CD14-positive monocyte (primary cell): ENCODE measurements around the gene SLC35C1. TPM values are rescaled to one million over a fixed set of nuclear protein-coding genes. Genes with fewer than 3 reads are reported as not detected.

ENCODE experiments used
- DNase-seq, 3 donors: peaks; one replicate each; pipeline ENCODE4 v3.0.0-alpha.2; 2011 to 2022
- H2AFZ ChIP-seq: 2 replicates; pipeline ENCODE4 v1.6.0; 2012; ENCODE audit warnings: mild to moderate bottlenecking, low read depth, low read length, inconsistent platforms; ENCODE audit not compliant: insufficient read depth, poor library complexity, severe bottlenecking
- H3K27ac ChIP-seq, 2 donors: 1 replicate in 1 of 2; 2 replicates in 1 of 2; pipeline ENCODE4 v1.5.1; 2012 to 2013; ENCODE audit warnings: low read length in 2 of 2, control low read depth in 1 of 2, inconsistent platforms in 1 of 2, low read depth in 1 of 2, mild to moderate bottlenecking in 1 of 2
- H3K27me3 ChIP-seq, 2 donors: one replicate each; pipeline versions ENCODE4 v1.6.0 to v1.6.1; 2011 to 2013; ENCODE audit warnings: low read length in 2 of 2; ENCODE audit not compliant: control insufficient read depth in 2 of 2, insufficient read depth in 2 of 2
- H3K36me3 ChIP-seq, 2 donors: replicated peaks in 1 of 2; 1 replicate in 1 of 2; 2 replicates in 1 of 2; pipeline versions ENCODE4 v1.5.1 to v1.6.1; 2012 to 2013; ENCODE audit warnings: low read length in 2 of 2, control low read depth in 1 of 2, inconsistent platforms in 1 of 2, mild to moderate bottlenecking in 1 of 2; ENCODE audit not compliant: insufficient read depth in 2 of 2, control insufficient read depth in 1 of 2
- H3K4me1 ChIP-seq, 2 donors: 1 replicate in 1 of 2; 2 replicates in 1 of 2; pipeline versions ENCODE4 v1.5.1 to v1.6.1; 2012 to 2013; ENCODE audit warnings: low read length in 2 of 2, control low read depth in 1 of 2, inconsistent platforms in 1 of 2, mild to moderate bottlenecking in 1 of 2, moderate library complexity in 1 of 2; ENCODE audit not compliant: insufficient read depth in 2 of 2, control insufficient read depth in 1 of 2
- H3K4me2 ChIP-seq: replicated peaks from 2 replicates; pipeline ENCODE3; 2012; ENCODE audit warnings: low read length, moderate library complexity, mild to moderate bottlenecking; ENCODE audit not compliant: poor library complexity, severe bottlenecking; ENCODE audit errors: extremely low read depth
- H3K4me3 ChIP-seq, 3 experiments: fragments of 200-600 bp in 1 of 3; sonication (generic) in 1 of 3; replicated peaks in 1 of 3; 1 replicate in 2 of 3; 2 replicates in 1 of 3; pipeline ENCODE4 v1.5.1; 2011 to 2013; ENCODE audit warnings: low read length in 3 of 3, mild to moderate bottlenecking in 3 of 3, control low read depth in 2 of 3, low read depth in 2 of 3, inconsistent platforms in 1 of 3, moderate library complexity in 1 of 3
- H3K79me2 ChIP-seq: 2 replicates; pipeline ENCODE4 v1.6.0; 2012; ENCODE audit warnings: mild to moderate bottlenecking, control low read depth, inconsistent platforms, low read length, moderate library complexity; ENCODE audit not compliant: insufficient read depth
- H3K9ac ChIP-seq: 2 replicates; pipeline ENCODE4 v1.6.0; 2017; ENCODE audit warnings: low read length, mild to moderate bottlenecking; ENCODE audit not compliant: insufficient read depth, poor library complexity, severe bottlenecking
- H3K9me3 ChIP-seq, 2 donors: replicated peaks in 1 of 2; 1 replicate in 1 of 2; 2 replicates in 1 of 2; pipeline versions ENCODE4 v1.5.1 to v1.6.1; 2012 to 2013; ENCODE audit warnings: low read length in 2 of 2, control low read depth in 1 of 2; ENCODE audit not compliant: control insufficient read depth in 1 of 2, insufficient read depth in 1 of 2
- H4K20me1 ChIP-seq: 2 replicates; pipeline ENCODE4 v1.6.0; 2012; ENCODE audit warnings: mild to moderate bottlenecking, low read length, control low read depth, moderate library complexity; ENCODE audit not compliant: insufficient read depth
- H3K27ac Mint-ChIP-seq, 7 donors: one replicate each; pipeline ENCODE4 v1.8.0; 2020; ENCODE audit warnings: mild to moderate bottlenecking in 7 of 7, mixed read lengths in 7 of 7, moderate library complexity in 6 of 7, inconsistent platforms in 2 of 7
- H3K27me3 Mint-ChIP-seq, 3 donors: one replicate each; pipeline ENCODE4 v1.8.0; 2021 to 2022; ENCODE audit warnings: low read depth in 3 of 3, mild to moderate bottlenecking in 3 of 3, mixed read lengths in 3 of 3, moderate library complexity in 3 of 3, inconsistent platforms in 1 of 3
- H3K36me3 Mint-ChIP-seq, 2 donors: one replicate each; pipeline ENCODE4 v1.8.0; 2020; ENCODE audit warnings: mixed read lengths in 2 of 2, inconsistent platforms in 1 of 2, mild to moderate bottlenecking in 1 of 2
- H3K4me1 Mint-ChIP-seq: one replicate; pipeline ENCODE4 v1.8.0; 2020; ENCODE audit warnings: mild to moderate bottlenecking, mixed read lengths
- H3K4me3 Mint-ChIP-seq, 2 donors: one replicate each; pipeline ENCODE4 v1.8.0; 2020; ENCODE audit warnings: mild to moderate bottlenecking in 2 of 2, mixed read lengths in 2 of 2, moderate library complexity in 1 of 2
- H3K9me3 Mint-ChIP-seq, 7 donors: one replicate each; pipeline ENCODE4 v1.8.0; 2020 to 2022; ENCODE audit warnings: mixed read lengths in 7 of 7, mild to moderate bottlenecking in 6 of 7, moderate library complexity in 6 of 7, inconsistent platforms in 2 of 7
- CTCF ChIP-seq: fragments of 200-600 bp; IDR thresholded peaks from one replicate; pipeline ENCODE4 v1.8.0; 2022; ENCODE audit warnings: antibody characterized with exemption, mild to moderate bottlenecking
- WGBS: methylation state at CpG from one replicate; pipeline ENCODE4 v1.1.5; 2013; ENCODE audit warnings: missing lambda C conversion rate; ENCODE audit not compliant: insufficient coverage; 5-methylcytosine and 5-hydroxymethylcytosine counted together
- intact Hi-C, 2 donors: fragments of 100-400 bp; cut with micrococcal nuclease; formaldehyde crosslinking; loops; one replicate each; pipeline versions ENCODE4 v1.15.0 to v1.15.1; 2023
- polyA plus RNA-seq, 3 donors: library from polyadenylated mRNA; depleted of rRNA in 1 of 3; unstranded in 2 of 3; stranded (reverse) in 1 of 3; fragments of 300-500 nt in 2 of 3; fragments of >200 nt in 1 of 3; fragmentation: Illumina TruSeq in 2 of 3; gene quantifications; 1 replicate in 2 of 3; 2 replicates in 1 of 3; pipeline ENCODE4 v1.2.3, GENCODE V29; 2012 to 2021

SLC35C1 gene
- polyA plus RNA-seq, 3 donors, result 5.0 to 14.0 (median 12.8) TPM

DNA sequence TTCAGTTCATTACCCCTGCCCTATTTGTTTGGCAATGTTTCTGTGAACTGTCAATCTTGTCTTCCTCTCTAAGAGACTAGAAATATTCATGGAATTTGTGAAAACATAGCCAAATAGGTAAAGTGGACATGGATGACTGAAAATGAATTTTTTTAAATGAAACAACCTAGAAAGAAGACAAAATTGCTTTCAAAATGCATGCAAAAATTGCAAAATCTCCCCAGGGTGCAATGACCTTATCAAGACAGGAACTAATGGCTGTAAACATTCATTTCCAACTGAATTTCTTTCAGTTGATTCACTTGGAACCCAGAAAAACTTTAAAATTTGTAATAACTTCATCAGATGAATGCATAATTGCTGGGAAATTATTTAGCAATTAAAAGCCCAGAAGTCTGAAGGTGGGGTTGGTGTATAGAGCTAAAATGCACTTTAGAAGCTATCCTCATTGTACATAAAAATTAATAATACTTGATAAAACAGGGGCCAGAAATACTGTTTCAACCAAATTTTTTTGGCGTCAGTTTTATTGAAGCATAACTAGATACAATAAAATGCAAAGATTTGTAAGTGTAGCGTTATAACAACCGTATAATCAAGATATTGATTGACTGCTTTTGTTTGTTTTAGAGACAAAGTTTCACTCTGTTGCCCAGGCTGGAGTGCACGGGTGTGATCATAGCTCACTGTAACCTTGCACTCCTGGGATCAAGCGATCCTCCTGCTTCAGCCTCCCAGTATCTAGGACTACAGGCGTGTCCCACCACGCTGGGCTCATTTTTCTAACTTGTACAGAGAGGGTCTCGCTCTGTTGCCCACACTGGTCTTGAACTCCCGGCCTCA is 27.6 kb upstream of the SLC35C1 start:
- H3K27ac ChIP-seq, result no peak overlapping the region
- H3K79me2 ChIP-seq, result no peaks in the 10 kb centered on the region
- H3K27me3 ChIP-seq, result peaks cover 0 to 3% of the 10 kb centered on the region in 2 donors
- H4K20me1 ChIP-seq, result no peaks in the 10 kb centered on the region
- peaks cover 5 to 8% (median 6%) of the 10 kb centered on the region in 3 donors for H3K27me3 Mint-ChIP-seq
- no peaks in the 10 kb centered on the region for H3K9me3 Mint-ChIP-seq
- H3K9me3 ChIP-seq, result no peaks in the 10 kb centered on the region
- no peaks in the 10 kb centered on the region for H3K36me3 ChIP-seq
- no peak overlapping the region for H3K4me3 ChIP-seq
- no peak overlapping the region for H3K27ac Mint-ChIP-seq
- no peak for TF ChIP-seq CTCF
- H3K4me2 ChIP-seq, result no peak overlapping the region
- no peak for DNase-seq
- H2AFZ ChIP-seq, result no peak overlapping the region
- H3K36me3 Mint-ChIP-seq, result no peaks in the 10 kb centered on the region
- H3K4me1 ChIP-seq, result peaks cover under 1 to 2% of the 10 kb centered on the region in 2 donors
- H3K4me1 Mint-ChIP-seq, result no peaks in the 10 kb centered on the region
- WGBS, result 96% methylated on average over 4 of the region's 9 CpGs
- no peak overlapping the region for H3K4me3 Mint-ChIP-seq
- intact Hi-C loops, result no loop called here
- H3K9ac ChIP-seq, result no peak overlapping the region

DNA sequence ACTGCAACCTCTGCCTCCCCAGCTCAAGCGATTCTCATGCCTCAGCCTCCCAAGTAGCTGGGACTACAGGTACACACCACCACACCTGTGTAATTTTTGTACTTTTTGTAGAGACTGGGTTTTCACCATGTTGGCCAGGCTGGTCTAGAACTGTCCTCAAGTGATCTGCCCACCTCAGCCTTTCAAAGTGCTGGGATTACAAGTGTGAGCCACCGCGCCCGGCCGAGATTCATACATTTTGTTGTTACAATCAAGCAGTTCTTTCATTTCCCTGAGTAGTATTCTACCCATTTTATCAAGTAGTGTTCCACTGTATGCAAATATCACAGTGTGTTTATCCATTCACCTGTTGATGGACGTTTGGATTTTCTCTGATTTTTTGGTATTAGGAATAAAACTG is 26.6 kb upstream of the SLC35C1 start:
- H3K9me3 Mint-ChIP-seq, result no peaks in the 10 kb centered on the region
- no peaks in the 10 kb centered on the region for H3K36me3 Mint-ChIP-seq
- no peak for DNase-seq
- no peak overlapping the region for H3K9ac ChIP-seq
- H2AFZ ChIP-seq, result no peak overlapping the region
- no peak overlapping the region for H3K4me3 Mint-ChIP-seq
- H4K20me1 ChIP-seq, result no peaks in the 10 kb centered on the region
- no peak overlapping the region for H3K4me2 ChIP-seq
- WGBS, result no CpG with 5 or more reads among the region's 6 CpGs
- H3K79me2 ChIP-seq, result no peaks in the 10 kb centered on the region
- no peaks in the 10 kb centered on the region for H3K9me3 ChIP-seq
- no peaks in the 10 kb centered on the region for H3K4me1 Mint-ChIP-seq
- H3K27ac Mint-ChIP-seq, result no peak overlapping the region
- TF ChIP-seq CTCF, result no peak
- H3K36me3 ChIP-seq, result no peaks in the 10 kb centered on the region
- H3K4me1 ChIP-seq, result no peaks in the 10 kb centered on the region
- H3K4me3 ChIP-seq, result no peak overlapping the region
- intact Hi-C loops, result no loop called here
- H3K27me3 Mint-ChIP-seq, result peaks cover 6 to 11% (median 8%) of the 10 kb centered on the region in 3 donors
- H3K27ac ChIP-seq, result no peak overlapping the region
- H3K27me3 ChIP-seq, result peaks cover 2 to 3% of the 10 kb centered on the region in 2 donors
